ENCODE data around the gene EPS8L3.

- no peak for TF ChIP-seq CTCF (IDR thresholded peaks at IDR 0.05)
- TF ChIP-seq ZNF121 (CRISPR knock-in tag; IDR thresholded peaks at IDR 0.05): no peak
- TF ChIP-seq JUN (CRISPR knock-in tag; IDR thresholded peaks at IDR 0.05): no peak
These were observed 3.0 kb downstream of the EPS8L3 start for GRCh38 chr1:109760581-109761226.
